Adipocyte (in vitro differentiated cells): ENCODE measurements around the gene MBLAC2.

Source experiments
- DNase-seq: peaks from one replicate; pipeline ENCODE4 v3.0.0-alpha.2; 2015; ENCODE audit warnings: low read depth
- H3K27me3 ChIP-seq: replicated peaks from 2 replicates; pipeline ENCODE4 v1.7.0; 2013; ENCODE audit warnings: mild to moderate bottlenecking, low read length, moderate library complexity; ENCODE audit not compliant: control insufficient read depth, insufficient read depth
- H3K36me3 ChIP-seq: 2 replicates; pipeline ENCODE4 v1.7.0; 2013; ENCODE audit warnings: low read length, mild to moderate bottlenecking, moderate library complexity; ENCODE audit not compliant: control insufficient read depth, insufficient read depth, severe bottlenecking
- H3K4me1 ChIP-seq: 2 replicates; pipeline ENCODE4 v1.7.0; 2013; ENCODE audit warnings: mild to moderate bottlenecking, low read length, moderate library complexity; ENCODE audit not compliant: control insufficient read depth, insufficient read depth
- H3K4me3 ChIP-seq: 2 replicates; pipeline ENCODE4 v1.7.0; 2013; ENCODE audit warnings: mild to moderate bottlenecking, low read length, moderate library complexity
- H3K9ac ChIP-seq: 2 replicates; pipeline ENCODE4 v1.7.0; 2013; ENCODE audit warnings: mild to moderate bottlenecking, low read length, moderate library complexity
- H3K9me3 ChIP-seq: 2 replicates; pipeline ENCODE4 v1.7.0; 2013; ENCODE audit warnings: mild to moderate bottlenecking, low read length, moderate library complexity; ENCODE audit not compliant: control insufficient read depth

Gene MBLAC2

DNA sequence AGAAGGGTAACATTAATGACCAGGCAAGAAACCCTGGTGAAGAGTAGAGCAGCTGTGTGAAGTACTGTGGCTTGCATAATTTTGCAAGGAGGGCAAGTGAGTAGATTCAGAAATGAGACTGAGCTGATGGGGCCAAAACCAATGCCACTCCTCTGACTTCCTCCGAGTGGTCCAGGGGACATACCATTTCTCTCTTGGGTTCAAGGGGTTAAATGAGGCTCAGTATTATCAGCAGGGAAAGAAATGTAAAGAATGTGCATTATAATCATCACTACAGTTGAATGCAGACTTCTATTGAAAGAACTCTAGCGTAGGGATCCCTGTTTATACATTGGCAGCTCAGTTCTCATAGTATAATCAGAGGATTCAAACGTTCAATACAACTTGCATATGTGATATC, 10.0 kb upstream of the MBLAC2 start:
- H3K9ac ChIP-seq: no peak overlapping the region

DNA sequence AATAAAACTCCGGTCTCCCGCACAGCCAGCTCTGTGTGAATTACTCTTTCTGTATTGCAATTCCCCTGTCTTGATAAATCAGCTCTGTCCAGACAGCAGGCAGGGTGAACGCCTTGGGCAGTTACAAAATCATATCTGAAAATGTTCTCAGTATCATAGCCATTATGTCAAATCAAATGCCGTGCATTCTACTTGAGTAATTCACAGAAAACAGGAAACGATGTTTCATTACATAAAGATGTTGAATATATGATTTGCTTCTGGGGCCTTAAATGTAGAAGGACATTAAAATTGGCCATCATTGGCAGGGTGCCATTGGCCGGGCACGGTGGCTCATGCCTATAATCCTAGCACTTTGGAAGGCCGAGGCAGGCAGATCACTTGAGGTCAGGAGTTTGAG, 8.6 kb upstream of the MBLAC2 start:
- H3K9ac ChIP-seq: no peak overlapping the region
- H3K9me3 ChIP-seq: no peaks in the 10 kb centered on the region
- DNase-seq: peak; percentile 52
- H3K4me1 ChIP-seq: no peaks in the 10 kb centered on the region
- H3K27me3 ChIP-seq: no peaks in the 10 kb centered on the region
- no peak overlapping the region for H3K4me3 ChIP-seq
- no peaks in the 10 kb centered on the region for H3K36me3 ChIP-seq

More for the DNA sequence above, 10.0 kb upstream of the MBLAC2 start:
- no peaks in the 10 kb centered on the region for H3K27me3 ChIP-seq
- H3K36me3 ChIP-seq: no peaks in the 10 kb centered on the region
- no peaks in the 10 kb centered on the region for H3K9me3 ChIP-seq
- no peaks in the 10 kb centered on the region for H3K4me1 ChIP-seq
- no peak overlapping the region for H3K4me3 ChIP-seq
- no peak for DNase-seq

DNA sequence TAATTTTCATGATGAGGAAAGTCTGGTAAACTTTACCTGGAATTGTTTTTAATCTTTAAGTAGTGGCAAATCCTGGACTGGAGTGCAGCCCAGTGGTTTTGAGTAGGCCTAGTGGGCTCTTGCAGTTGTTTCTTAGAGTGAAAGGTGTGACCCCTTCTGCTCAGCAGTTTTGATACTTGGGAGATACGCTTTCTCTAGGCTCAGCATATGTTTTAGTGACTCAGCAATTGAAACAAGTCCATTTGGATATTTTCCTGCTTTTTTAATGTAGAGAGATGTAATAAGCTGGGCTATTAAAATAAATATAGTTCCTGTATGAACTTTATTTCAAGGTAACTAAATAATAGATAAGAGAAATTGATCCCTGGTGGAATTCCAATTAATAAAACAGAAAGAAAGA, 6.1 kb upstream of the MBLAC2 start:
- DNase-seq: no peak
- H3K27me3 ChIP-seq: no peaks in the 10 kb centered on the region
- no peak overlapping the region for H3K9ac ChIP-seq
- H3K4me1 ChIP-seq: no peaks in the 10 kb centered on the region
- H3K4me3 ChIP-seq: no peak overlapping the region
- no peaks in the 10 kb centered on the region for H3K9me3 ChIP-seq
- H3K36me3 ChIP-seq: no peaks in the 10 kb centered on the region

DNA sequence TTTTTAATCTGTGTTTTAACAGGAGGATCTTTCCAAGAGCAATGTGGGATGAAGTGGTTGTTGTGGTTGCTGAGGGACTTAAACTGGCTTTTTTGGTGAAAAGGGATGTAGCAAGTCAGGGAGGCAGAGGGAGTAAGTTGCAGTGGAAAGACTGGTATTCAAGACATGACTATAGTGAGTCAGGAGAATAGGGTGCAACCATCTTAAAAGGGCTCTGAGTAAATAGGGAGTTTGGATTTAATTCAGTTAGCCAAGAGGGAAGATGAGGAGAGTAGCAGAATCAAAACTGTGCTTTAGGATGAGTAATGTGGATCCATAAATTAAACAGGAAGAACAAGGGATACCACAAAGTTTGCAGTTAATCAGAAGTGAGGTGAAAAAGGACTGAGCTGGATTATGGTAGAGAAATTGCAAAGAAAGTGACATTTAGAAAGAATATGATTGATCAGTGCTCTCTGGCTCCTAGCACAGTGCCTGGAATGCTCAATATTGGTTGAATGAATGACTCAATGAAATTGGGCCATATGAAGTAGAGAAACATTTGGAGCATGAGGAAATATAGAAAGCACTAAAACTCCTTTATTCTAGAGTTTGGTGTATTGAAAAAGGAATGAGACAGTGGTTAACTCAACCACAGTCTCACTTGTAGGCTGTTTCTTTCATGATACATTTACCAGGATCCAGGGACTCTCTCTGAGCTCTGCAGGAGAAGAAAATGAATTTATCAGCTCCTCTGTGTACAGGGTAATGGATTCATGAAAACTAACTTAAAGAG, 5.2 kb upstream of the MBLAC2 start:
- DNase-seq: no peak
- no peaks in the 10 kb centered on the region for H3K4me1 ChIP-seq
- no peak overlapping the region for H3K9ac ChIP-seq
- no peaks in the 10 kb centered on the region for H3K9me3 ChIP-seq
- H3K4me3 ChIP-seq: no peak overlapping the region
- no peaks in the 10 kb centered on the region for H3K27me3 ChIP-seq
- H3K36me3 ChIP-seq: no peaks in the 10 kb centered on the region

DNA sequence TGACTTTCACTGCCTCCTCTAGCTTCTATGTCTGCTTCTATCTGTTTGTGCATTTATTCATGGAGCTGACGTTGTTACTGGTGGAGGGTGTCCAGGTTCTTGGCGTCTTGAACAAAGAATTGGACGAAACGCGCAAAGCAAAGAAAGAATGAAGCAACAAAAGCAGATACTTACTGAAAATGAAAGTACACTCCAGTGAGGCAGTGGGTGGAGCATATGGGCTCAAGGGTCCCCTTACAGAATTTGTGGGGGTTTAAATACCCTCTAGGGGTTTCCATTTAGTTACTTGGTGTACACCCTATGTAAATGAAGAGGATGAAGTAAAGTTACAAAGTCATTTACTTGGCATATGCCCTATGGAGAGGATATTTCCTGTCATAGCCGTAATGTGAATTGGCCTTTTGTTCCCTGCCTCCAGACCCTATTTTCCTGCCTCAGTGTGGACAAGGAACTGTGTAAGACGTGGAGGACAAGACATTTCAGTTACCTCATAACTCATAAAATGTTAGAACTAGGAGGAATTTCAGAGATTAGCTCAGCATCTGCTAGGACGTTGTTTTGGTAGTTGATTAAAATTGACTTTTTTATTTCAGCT, 3.1 kb upstream of the MBLAC2 start:
- Histone ChIP-seq H3K36me3 (no peaks in the 10 kb centered on the region), H3K27me3 (no peaks in the 10 kb centered on the region), H3K4me1 (peaks cover 11% of the 10 kb centered on the region), H3K4me3 (peak overlapping the region; percentile 37), H3K9ac (peak overlapping the region; percentile 33), H3K9me3 (no peaks in the 10 kb centered on the region)
- no peak for DNase-seq

DNA sequence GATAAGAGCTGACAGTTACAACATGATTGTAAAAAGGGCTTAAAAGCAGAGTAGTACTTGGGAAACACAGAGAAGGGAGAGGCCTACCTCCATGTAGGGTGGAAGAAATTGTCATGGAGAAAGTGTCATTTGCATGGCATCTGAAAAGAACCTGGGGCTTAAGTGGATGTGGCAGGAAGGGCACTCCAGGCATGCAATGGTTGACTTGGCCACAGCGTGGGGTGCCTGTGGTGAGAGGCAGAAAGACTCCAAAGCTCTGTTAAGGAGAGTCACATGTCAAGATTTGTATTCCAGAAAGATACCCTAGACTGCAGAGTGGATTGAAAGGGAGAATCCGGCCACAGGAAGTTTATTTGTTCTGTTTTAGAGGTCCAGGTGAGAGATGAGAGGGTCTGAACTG, 2.5 kb upstream of the MBLAC2 start:
- no peak for DNase-seq
- peak overlapping the region; percentile 33 for H3K9ac ChIP-seq
- no peaks in the 10 kb centered on the region for H3K36me3 ChIP-seq
- no peaks in the 10 kb centered on the region for H3K27me3 ChIP-seq
- H3K4me3 ChIP-seq: peak overlapping the region; percentile 37
- H3K4me1 ChIP-seq: peaks cover 15% of the 10 kb centered on the region
- no peaks in the 10 kb centered on the region for H3K9me3 ChIP-seq

DNA sequence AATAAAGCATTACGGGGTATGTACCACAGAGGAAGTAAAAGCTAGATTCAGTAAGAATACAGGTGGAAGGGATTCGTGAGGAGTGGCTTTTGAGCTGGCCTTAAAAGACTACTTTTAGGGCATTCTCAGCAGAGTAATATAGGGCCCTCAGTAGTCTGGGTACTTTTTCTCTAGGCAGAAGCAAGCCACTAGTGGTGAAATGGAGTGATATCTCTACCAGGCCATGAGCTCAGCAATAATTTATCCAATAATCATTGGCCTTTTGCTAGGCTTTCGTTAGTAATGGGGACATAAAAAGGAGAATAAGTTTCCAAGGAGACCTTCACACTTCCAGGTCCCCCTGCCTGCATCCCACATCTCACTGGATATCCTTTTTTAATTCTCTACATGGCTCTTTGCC, 1.8 kb upstream of the MBLAC2 start:
- Histone ChIP-seq H3K36me3 (no peaks in the 10 kb centered on the region), H3K9ac (no peak overlapping the region), H3K27me3 (no peaks in the 10 kb centered on the region), H3K4me1 (peaks cover 15% of the 10 kb centered on the region), H3K4me3 (no peak overlapping the region), H3K9me3 (no peaks in the 10 kb centered on the region)
- no peak for DNase-seq

DNA sequence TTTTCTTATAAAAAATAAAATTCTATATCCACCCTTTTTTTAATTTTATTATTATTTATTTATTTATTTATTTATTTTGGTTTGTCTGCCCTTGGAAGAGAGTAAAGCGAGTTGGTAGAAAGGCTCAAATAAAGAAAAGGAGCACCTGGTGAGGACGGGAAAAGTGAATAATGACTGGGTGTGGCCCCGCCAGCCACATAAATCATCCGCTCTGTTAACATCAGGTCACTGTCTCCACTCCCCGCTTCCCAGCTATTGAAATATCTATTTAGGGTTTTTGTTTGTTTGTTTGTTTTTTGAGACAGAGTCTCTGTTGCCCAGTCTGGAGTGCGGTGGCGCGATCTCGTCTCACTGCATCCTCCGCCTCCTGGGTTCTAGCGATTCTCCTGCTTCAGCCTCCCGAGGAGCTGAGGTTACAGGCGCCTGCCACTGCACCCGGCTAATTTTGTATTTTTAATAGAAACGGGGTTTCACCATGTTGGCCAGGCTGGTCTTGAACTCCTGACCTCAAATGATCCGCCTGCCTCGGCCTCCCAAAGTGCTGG, 937 bp upstream of the MBLAC2 start:
- no peak for DNase-seq
- Histone ChIP-seq H3K9ac (peak overlapping the region; percentile 86), H3K4me3 (peak overlapping the region; percentile 91), H3K9me3 (no peaks in the 10 kb centered on the region), H3K36me3 (no peaks in the 10 kb centered on the region), H3K4me1 (peaks cover 15% of the 10 kb centered on the region), H3K27me3 (no peaks in the 10 kb centered on the region)

DNA sequence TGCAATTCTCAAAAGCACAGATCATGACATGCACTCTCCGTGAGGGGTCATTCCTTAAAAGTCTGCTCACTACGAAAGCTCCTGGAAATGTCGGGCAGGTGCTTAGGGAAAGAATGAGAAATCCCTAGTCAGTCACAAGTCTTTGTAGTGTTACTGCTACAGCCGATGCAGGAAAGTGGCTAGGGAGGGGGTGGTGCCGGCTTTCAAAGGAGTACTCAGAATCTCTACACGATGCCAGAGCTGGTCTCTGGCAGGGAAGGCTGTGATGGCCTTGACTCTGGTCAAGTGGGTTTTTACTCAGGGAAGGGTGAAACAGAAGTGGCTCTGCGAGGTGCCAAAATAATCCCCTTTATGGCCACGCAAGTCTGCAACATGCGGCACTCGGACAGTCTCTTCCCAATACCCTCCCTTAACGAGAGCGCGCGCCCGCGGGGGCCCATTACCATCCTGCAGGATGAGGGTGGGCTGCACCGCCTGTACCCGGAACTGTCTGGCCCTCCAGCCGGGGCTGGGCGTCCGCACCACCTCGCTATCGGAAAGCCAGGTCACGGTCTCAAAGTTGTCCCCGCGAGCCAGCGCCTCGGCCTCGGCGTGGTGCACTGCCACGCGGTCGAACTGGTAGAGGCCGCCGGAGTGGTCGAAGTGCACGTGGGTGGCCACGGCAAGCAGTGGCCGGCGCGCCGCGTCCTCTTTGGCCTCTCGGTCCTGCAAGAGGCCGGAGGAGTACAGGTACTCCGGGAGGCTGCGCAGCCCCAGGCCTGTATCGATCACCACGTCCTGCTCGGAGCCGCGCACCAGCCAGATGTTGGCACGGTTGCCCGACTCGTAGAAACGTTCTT, 956 bp downstream of the MBLAC2 start:
- peak; percentile 65 for DNase-seq
- no peaks in the 10 kb centered on the region for H3K36me3 ChIP-seq
- no peaks in the 10 kb centered on the region for H3K27me3 ChIP-seq
- H3K9me3 ChIP-seq: no peaks in the 10 kb centered on the region
- H3K4me1 ChIP-seq: peaks cover 15% of the 10 kb centered on the region
- H3K4me3 ChIP-seq: peak overlapping the region; percentile 91
- peak overlapping the region; percentile 86 for H3K9ac ChIP-seq

DNA sequence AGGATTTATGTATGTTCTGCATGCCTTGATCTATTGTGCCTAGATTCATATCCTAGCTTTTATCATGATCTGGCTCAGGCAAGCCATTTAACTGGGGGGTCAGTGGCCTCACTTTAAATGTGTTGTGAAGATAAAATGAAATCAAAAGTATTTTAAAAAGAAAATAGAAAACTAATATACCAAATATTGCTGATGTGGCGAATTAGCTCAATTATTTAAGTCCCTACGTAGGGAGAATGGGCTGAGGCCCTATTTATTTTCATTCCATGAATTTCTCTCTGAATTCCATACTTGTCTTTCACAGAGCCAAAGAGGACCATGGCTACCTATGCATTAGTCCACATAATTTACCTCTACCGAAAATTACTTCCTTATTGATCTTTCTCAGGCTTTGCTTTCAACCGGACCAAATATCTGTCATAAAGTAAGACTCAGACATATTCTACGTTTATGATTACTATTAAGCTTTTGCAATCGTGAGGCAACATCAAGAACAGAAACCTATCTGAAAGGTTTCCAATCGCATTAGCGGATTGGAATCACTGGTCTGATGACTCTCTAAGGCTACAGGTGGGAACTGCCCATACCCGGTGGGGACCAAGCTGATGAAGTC, 1.7 kb downstream of the MBLAC2 start:
- H3K36me3 ChIP-seq: no peaks in the 10 kb centered on the region
- no peaks in the 10 kb centered on the region for H3K9me3 ChIP-seq
- H3K9ac ChIP-seq: peak overlapping the region; percentile 86
- H3K4me1 ChIP-seq: peaks cover 15% of the 10 kb centered on the region
- no peak for DNase-seq
- no peaks in the 10 kb centered on the region for H3K27me3 ChIP-seq
- H3K4me3 ChIP-seq: peak overlapping the region; percentile 91

DNA sequence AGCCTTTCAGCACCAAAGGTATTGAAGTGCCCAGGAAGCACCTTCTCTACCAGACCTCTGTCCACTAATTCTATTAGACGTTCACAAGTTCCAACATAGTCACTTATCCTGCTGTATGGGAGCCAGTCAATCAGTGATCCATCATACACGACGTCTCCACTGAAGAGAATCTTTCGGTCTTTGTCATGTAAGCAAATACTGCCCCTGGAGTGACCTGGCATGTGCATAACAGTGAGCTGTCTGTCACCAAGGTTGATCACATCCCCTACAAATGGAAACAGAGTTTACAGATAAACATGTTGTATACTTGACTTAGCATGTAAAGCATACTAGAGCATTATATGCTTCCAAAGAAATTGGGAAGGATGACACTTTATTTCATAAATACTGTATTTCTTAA, 13.3 kb downstream of the MBLAC2 start:
- H3K4me3 ChIP-seq: no peak overlapping the region
- H3K4me1 ChIP-seq: no peaks in the 10 kb centered on the region
- H3K36me3 ChIP-seq: no peaks in the 10 kb centered on the region
- no peaks in the 10 kb centered on the region for H3K9me3 ChIP-seq
- DNase-seq: no peak
- H3K9ac ChIP-seq: no peak overlapping the region
- no peaks in the 10 kb centered on the region for H3K27me3 ChIP-seq
